Pulmonary artery endothelial cell (primary cell): Measurements from ENCODE around the gene HPX. TPM values are rescaled to one million over a fixed set of nuclear protein-coding genes. Genes with fewer than 3 reads are reported as not detected.

Experiments used
- DNase-seq: peaks from one replicate; pipeline ENCODE4 v3.0.0-alpha.2; 2011; ENCODE audit warnings: low read depth, low spot score
- total RNA-seq: library from RNA; depleted of rRNA; stranded (reverse); fragments of >200 nt; gene quantifications from 2 replicates; pipeline ENCODE4 v1.2.3, GENCODE V29; 2014

Gene HPX
- 0.13 and 0.32 TPM in 2 replicates for total RNA-seq

GRCh38 chr11:6440906-6441358 lies at the start of gene HPX:
HPX (minus strand) TSS chr11:6440987; CDS start chr11:6440963, 24 bp downstream.
- DNase-seq, result no peak

- DNase-seq, result no peak
Measured at GRCh38 chr11:6489306-6489705, 48.5 kb upstream of the HPX start.

GRCh38 chr11:6488821-6489220 lies 48.0 kb upstream of the HPX start:
- no peak for DNase-seq

- DNase-seq, result no peak
Measured at GRCh38 chr11:6488342-6488741, 47.6 kb upstream of the HPX start.

GRCh38 chr11:6486938-6487337 lies 46.2 kb upstream of the HPX start:
- no peak for DNase-seq

GRCh38 chr11:6486256-6486655 lies 45.5 kb upstream of the HPX start:
- no peak for DNase-seq

- DNase-seq, result no peak
Measured at GRCh38 chr11:6485661-6486060, 44.9 kb upstream of the HPX start.

- no peak for DNase-seq
Measured at GRCh38 chr11:6483015-6483414, 42.2 kb upstream of the HPX start.

- DNase-seq, result no peak
Measured at GRCh38 chr11:6482441-6482840, 41.7 kb upstream of the HPX start.

GRCh38 chr11:6481924-6482275 lies 41.1 kb upstream of the HPX start:
- no peak for DNase-seq

- DNase-seq, result peak; percentile 95
Measured at GRCh38 chr11:6481012-6481923, 40.5 kb upstream of the HPX start, which contains the start of the genes ARFIP2 and TIMM10B. ARFIP2 (minus strand) TSS chr11:6481331; CDS start chr11:6480421, 910 bp downstream. TIMM10B (plus strand) TSS chr11:6481501; CDS start chr11:6481517, 16 bp downstream.

- DNase-seq, result no peak
Measured at GRCh38 chr11:6480299-6480914, 39.6 kb upstream of the HPX start.

- DNase-seq, result no peak
Measured at GRCh38 chr11:6476571-6476970, 35.8 kb upstream of the HPX start.

GRCh38 chr11:6475936-6476335 lies 35.1 kb upstream of the HPX start:
- no peak for DNase-seq

- no peak for DNase-seq
Measured at GRCh38 chr11:6474806-6475500, 34.2 kb upstream of the HPX start.

GRCh38 chr11:6474413-6474792 lies 33.6 kb upstream of the HPX start:
- DNase-seq, result no peak

GRCh38 chr11:6473451-6474412 lies 32.9 kb upstream of the HPX start, which contains the start of gene TRIM3:
TRIM3 (minus strand) TSS chr11:6473941; CDS start chr11:6465695, 8,246 bp downstream.
- DNase-seq, result peak; percentile 55

- no peak for DNase-seq
Measured at GRCh38 chr11:6472934-6473333, 32.1 kb upstream of the HPX start.

GRCh38 chr11:6469599-6469998 lies 28.8 kb upstream of the HPX start:
- DNase-seq, result no peak

- peak; percentile 75 for DNase-seq
Measured at GRCh38 chr11:6468712-6469495, 28.1 kb upstream of the HPX start.
